Hepatocyte (in vitro differentiated cells): ENCODE results near the gene FOS.

Experiments used
- EZH2 ChIP-seq: fragments of 200-600 bp; sonication (generic); IDR thresholded peaks from 2 replicates; pipeline ENCODE4 v1.6.1; 2016; ENCODE audit warnings: antibody characterized with exemption, mild to moderate bottlenecking, borderline replicate concordance
- EZH2phosphoT487 ChIP-seq: fragments of 200-600 bp; sonication (generic); IDR thresholded peaks from one replicate; pipeline ENCODE4 v1.6.1; 2018; ENCODE audit warnings: antibody characterized with exemption, mild to moderate bottlenecking, low read depth, moderate library complexity; ENCODE audit not compliant: unreplicated experiment, severe bottlenecking
- TF ChIP-seq, protein P1 (sequence below): fragments of 200-600 bp; sonication (generic); IDR thresholded peaks from 2 replicates; pipeline ENCODE4 v1.5.1; 2016; ENCODE audit warnings: antibody characterized with exemption, mild to moderate bottlenecking; ENCODE audit not compliant: poor library complexity

- TF ChIP-seq EZH2 (no peak), EZH2phosphoT487 (no peak)
- TF ChIP-seq, protein P1, sequence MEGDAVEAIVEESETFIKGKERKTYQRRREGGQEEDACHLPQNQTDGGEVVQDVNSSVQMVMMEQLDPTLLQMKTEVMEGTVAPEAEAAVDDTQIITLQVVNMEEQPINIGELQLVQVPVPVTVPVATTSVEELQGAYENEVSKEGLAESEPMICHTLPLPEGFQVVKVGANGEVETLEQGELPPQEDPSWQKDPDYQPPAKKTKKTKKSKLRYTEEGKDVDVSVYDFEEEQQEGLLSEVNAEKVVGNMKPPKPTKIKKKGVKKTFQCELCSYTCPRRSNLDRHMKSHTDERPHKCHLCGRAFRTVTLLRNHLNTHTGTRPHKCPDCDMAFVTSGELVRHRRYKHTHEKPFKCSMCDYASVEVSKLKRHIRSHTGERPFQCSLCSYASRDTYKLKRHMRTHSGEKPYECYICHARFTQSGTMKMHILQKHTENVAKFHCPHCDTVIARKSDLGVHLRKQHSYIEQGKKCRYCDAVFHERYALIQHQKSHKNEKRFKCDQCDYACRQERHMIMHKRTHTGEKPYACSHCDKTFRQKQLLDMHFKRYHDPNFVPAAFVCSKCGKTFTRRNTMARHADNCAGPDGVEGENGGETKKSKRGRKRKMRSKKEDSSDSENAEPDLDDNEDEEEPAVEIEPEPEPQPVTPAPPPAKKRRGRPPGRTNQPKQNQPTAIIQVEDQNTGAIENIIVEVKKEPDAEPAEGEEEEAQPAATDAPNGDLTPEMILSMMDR, result no peak
Observed at GRCh38 chr14:75294649-75295033, 16.0 kb downstream of the FOS start.
